Smooth muscle cell (in vitro differentiated cells): ENCODE data around the gene NPDC1. TPM values are rescaled to one million over a fixed set of nuclear protein-coding genes. Genes with fewer than 3 reads are reported as not detected.

Experiments used
- DNase-seq: peaks from one replicate; lab custom pipeline; 2025; ENCODE audit not compliant: unreplicated experiment; lab: John Stamatoyannopoulos, UW
- H2AFZ ChIP-seq: fragments of 200-600 bp; sonication (generic); 2 replicates; pipeline ENCODE4 v1.6.0; 2016; ENCODE audit warnings: antibody characterized with exemption, low read depth, mild to moderate bottlenecking
- H3F3A ChIP-seq: fragments of 200-600 bp; sonication (generic); 2 replicates; pipeline ENCODE4 v1.6.0; 2017; ENCODE audit warnings: antibody characterized with exemption, low read depth
- H3K27ac ChIP-seq: fragments of 200-600 bp; sonication (generic); 2 replicates; pipeline ENCODE4 v1.5.1; 2016; ENCODE audit warnings: low read depth, mild to moderate bottlenecking
- H3K27me3 ChIP-seq: fragments of 200-600 bp; sonication (generic); 2 replicates; pipeline ENCODE4 v1.6.1; 2016; ENCODE audit warnings: low read depth, mild to moderate bottlenecking
- H3K36me3 ChIP-seq: fragments of 200-600 bp; sonication (generic); 2 replicates; pipeline ENCODE4 v1.5.1; 2016; ENCODE audit warnings: low read depth
- H3K4me1 ChIP-seq: fragments of 200-600 bp; sonication (generic); 2 replicates; pipeline ENCODE4 v1.5.1; 2016; ENCODE audit warnings: low read depth
- H3K4me2 ChIP-seq: fragments of 200-600 bp; sonication (generic); 2 replicates; pipeline ENCODE4 v1.6.0; 2016; ENCODE audit warnings: mild to moderate bottlenecking
- H3K4me3 ChIP-seq: fragments of 200-600 bp; sonication (generic); 2 replicates; pipeline ENCODE4 v1.5.1; 2016; ENCODE audit warnings: mild to moderate bottlenecking
- H3K79me2 ChIP-seq: fragments of 200-600 bp; sonication (generic); 2 replicates; pipeline ENCODE4 v1.6.0; 2016; ENCODE audit warnings: low read depth, mild to moderate bottlenecking
- H3K9ac ChIP-seq: fragments of 200-600 bp; sonication (generic); 2 replicates; pipeline ENCODE4 v1.6.0; 2016; ENCODE audit warnings: low read depth
- H3K9me3 ChIP-seq: fragments of 200-600 bp; sonication (generic); replicated peaks from 2 replicates; pipeline ENCODE4 v1.5.1; 2016; ENCODE audit warnings: low read depth
- H4K20me1 ChIP-seq: fragments of 200-600 bp; sonication (generic); 2 replicates; pipeline ENCODE4 v1.6.0; 2016; ENCODE audit warnings: low read depth
- CTCF ChIP-seq: fragments of 200-600 bp; sonication (generic); IDR thresholded peaks from 2 replicates; pipeline ENCODE4 v1.5.1; 2017; ENCODE audit warnings: borderline replicate concordance, mild to moderate bottlenecking, antibody characterized with exemption; ENCODE audit not compliant: insufficient read depth, poor library complexity, severe bottlenecking
- WGBS: methylation state at CpG from one replicate; pipeline ENCODE4 v1.1.7; 2016; ENCODE audit warnings: low lambda C conversion rate; 5-methylcytosine and 5-hydroxymethylcytosine counted together
- polyA plus RNA-seq: library from polyadenylated mRNA; unstranded; fragments of >200 nt; fragmentation: Nextera tagmentation; extraction: Ambion mirVana; gene quantifications from 2 replicates; pipeline ENCODE4 v1.2.1, GENCODE V29; 2016
- total RNA-seq: library from RNA; depleted of rRNA; stranded (reverse); fragments of >200 nt; gene quantifications from 2 replicates; pipeline ENCODE4 v1.2.3, GENCODE V29; 2014

NPDC1 gene
- total and polyA plus RNA-seq, 2 experiments from 2014 or later = 9.9 to 19.3 TPM

GRCh38 chr9:137071282-137071681 is 25.3 kb upstream of the NPDC1 start:
- no peak for DNase-seq
- no peak overlapping the region for H3K9ac ChIP-seq
- H3K4me3 ChIP-seq = peak overlapping the region; percentile 51
- no peak overlapping the region for H3K27ac ChIP-seq
- no peaks in the 10 kb centered on the region for H3K36me3 ChIP-seq
- H3K4me2 ChIP-seq = peak overlapping the region; percentile 95
- peaks cover 6% of the 10 kb centered on the region for H3K27me3 ChIP-seq
- no peaks in the 10 kb centered on the region for H3K9me3 ChIP-seq
- TF ChIP-seq CTCF = no peak
- no peaks in the 10 kb centered on the region for H3F3A ChIP-seq
- 91% methylated on average over 2 of the region's 2 CpGs for WGBS
- H3K79me2 ChIP-seq = no peaks in the 10 kb centered on the region
- H3K4me1 ChIP-seq = peaks cover 8% of the 10 kb centered on the region
- no peaks in the 10 kb centered on the region for H4K20me1 ChIP-seq
- H2AFZ ChIP-seq = peak overlapping the region; percentile 51

- peak overlapping the region; percentile 51 for H3K4me3 ChIP-seq
- peak overlapping the region; percentile 95 for H3K4me2 ChIP-seq
- H3K4me1 ChIP-seq = peaks cover 8% of the 10 kb centered on the region
- no peak for TF ChIP-seq CTCF
- 23% methylated on average over 6 of the region's 6 CpGs for WGBS
- peak overlapping the region; percentile 51 for H2AFZ ChIP-seq
- no peaks in the 10 kb centered on the region for H3F3A ChIP-seq
- H3K79me2 ChIP-seq = no peaks in the 10 kb centered on the region
- H3K27ac ChIP-seq = no peak overlapping the region
- no peak overlapping the region for H3K9ac ChIP-seq
- no peaks in the 10 kb centered on the region for H4K20me1 ChIP-seq
- H3K36me3 ChIP-seq = no peaks in the 10 kb centered on the region
- peaks cover 6% of the 10 kb centered on the region for H3K27me3 ChIP-seq
- DNase-seq = no peak
- no peaks in the 10 kb centered on the region for H3K9me3 ChIP-seq
Measured at GRCh38 chr9:137070906-137071275, 24.9 kb upstream of the NPDC1 start.

GRCh38 chr9:137070201-137070905 is 24.4 kb upstream of the NPDC1 start, which contains the start of gene SAPCD2:
Gene SAPCD2, minus strand, starts transcription at chr9:137070557. Its CDS starts 97 bp downstream, at chr9:137070460.
- no peak for TF ChIP-seq CTCF
- H3K27ac ChIP-seq = no peak within 1 kb of the TSS

More at GRCh38 chr9:137070201-137070905, 24.4 kb upstream of the NPDC1 start, which contains the start of gene SAPCD2:
- under 1% methylated on average over 68 of the region's 74 CpGs for WGBS
- peaks cover 6% of the 10 kb centered on the region for H3K27me3 ChIP-seq
- peaks cover 8% of the 10 kb centered on the region for H3K4me1 ChIP-seq
- no peaks in the 10 kb centered on the region for H4K20me1 ChIP-seq
- peak within 1 kb of the TSS; percentile 51 for H2AFZ ChIP-seq
- H3K36me3 ChIP-seq = no peaks in the 10 kb centered on the region
- no peaks in the 10 kb centered on the region for H3K79me2 ChIP-seq
- peak within 1 kb of the TSS; percentile 95 for H3K4me2 ChIP-seq
- no peaks in the 10 kb centered on the region for H3K9me3 ChIP-seq
- peak within 1 kb of the TSS; percentile 51 for H3K4me3 ChIP-seq
- no peak within 1 kb of the TSS for H3K9ac ChIP-seq
- peak; percentile 52 for DNase-seq
- H3F3A ChIP-seq = no peaks in the 10 kb centered on the region
